GM08714 (cell line): Measurements from ENCODE around the gene RNF213.
"Not testable (repeated sequence)": the region's sequence is repeated elsewhere in the genome, so short reads cannot be mapped to it uniquely, and the experiment has no call there.

Experiments used
- H3K4me3 ChIP-seq: fragments of 200-500 bp; sonication (Bioruptor generic); 2 replicates; pipeline ENCODE4 v1.5.1; 2014; ENCODE audit warnings: mild to moderate bottlenecking, low read length, inconsistent platforms
- ZNF274 ChIP-seq: IDR thresholded peaks from 2 replicates; pipeline ENCODE4 v1.6.1; 2012; ENCODE audit warnings: mild to moderate bottlenecking, low read depth, low read length

RNF213 gene

DNA sequence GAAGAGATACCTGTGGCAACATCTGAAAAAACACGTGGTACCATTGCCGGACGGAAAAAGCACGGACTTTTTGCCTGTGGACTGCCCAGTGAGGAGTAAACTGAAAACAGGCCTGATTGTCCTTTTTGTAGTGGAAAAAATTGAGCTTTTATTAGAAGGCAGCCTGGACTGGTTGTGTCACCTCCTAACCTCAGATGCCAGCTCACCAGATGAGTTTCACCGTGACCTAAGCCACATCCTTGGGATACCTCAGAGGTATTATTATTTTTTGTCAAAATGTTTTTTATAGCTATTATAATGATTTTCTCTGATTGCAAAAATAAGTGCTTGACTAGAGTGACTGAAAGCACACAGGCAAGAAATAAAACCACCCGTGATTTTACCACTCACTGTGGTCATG lies 34.9 kb downstream of the RNF213 start:
- TF ChIP-seq ZNF274: no peak
- H3K4me3 ChIP-seq: no peak overlapping the region

DNA sequence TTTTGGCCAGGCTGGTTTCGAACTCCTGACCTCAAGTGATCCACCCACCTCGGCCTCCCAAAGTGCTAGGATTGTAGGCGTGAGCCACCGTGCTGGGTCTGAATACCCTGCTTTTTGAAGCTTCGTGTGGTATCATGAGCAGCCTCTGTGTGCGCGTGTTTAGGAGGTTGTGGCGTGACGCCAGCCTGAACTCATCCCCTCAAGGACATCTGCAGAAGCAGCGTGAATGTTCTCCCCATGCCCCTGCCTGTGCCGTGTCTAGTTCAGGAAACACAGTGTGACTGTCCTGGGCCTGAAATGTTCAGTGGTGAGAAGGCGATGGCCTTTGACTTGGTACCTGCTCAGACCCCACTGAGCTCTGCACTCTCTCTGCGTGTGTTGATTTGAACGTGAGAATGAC lies 35.6 kb downstream of the RNF213 start:
- H3K4me3 ChIP-seq: no peak overlapping the region
- no peak for TF ChIP-seq ZNF274

DNA sequence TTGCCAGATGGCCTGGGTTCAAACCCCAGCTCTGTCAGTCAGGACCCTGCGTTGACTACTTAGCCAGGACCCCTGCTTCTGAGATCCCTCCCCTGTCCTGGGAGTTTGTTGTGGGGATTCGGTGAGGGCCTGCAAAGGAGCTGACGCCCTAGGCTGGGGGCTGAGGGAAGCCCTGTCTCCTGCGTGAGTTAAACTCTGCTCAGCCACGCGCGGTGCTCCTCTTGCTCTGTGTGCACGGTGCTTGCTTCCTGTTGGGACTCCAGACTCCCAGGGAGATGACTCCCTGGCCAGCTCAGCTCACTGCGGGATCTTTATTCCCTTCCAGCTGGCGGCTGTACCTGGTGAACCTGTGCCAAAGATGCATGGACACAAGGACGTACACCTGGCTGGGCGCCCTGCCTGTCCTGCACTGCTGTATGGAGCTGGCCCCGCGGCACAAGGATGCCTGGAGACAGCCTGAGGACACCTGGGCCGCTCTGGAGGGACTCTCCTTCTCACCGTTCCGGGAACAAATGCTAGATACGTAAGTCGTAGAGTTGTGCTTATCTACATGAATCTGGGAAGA lies 37.4 kb downstream of the RNF213 start:
- H3K4me3 ChIP-seq: no peak overlapping the region
- no peak for TF ChIP-seq ZNF274

- H3K4me3 ChIP-seq: not testable (repeated sequence)
Measured at GRCh38 chr17:80299350-80300100, 38.9 kb downstream of the RNF213 start.

GRCh38 chr17:80300756-80301155 lies 40.1 kb downstream of the RNF213 start:
- not testable (repeated sequence) for H3K4me3 ChIP-seq

DNA sequence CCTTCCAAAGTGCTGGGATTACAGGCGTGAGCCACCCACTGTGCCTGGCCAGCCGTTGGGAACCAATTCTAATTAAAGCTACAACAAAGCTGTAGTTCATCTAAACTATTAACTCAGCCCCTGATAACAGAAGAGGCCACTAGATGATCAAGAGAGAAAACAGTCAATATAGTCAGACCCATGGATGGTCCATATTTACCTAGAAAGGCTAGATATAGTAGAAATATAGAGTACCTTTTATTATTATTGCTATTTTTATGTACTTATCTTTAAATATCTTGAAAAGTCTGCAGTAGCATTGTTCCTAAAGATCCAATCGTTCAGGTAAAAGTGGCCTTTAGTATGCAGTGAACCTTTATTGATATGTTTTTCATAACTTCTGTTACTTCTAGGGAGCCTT lies 43.2 kb downstream of the RNF213 start:
- no peak overlapping the region for H3K4me3 ChIP-seq
- TF ChIP-seq ZNF274: no peak

DNA sequence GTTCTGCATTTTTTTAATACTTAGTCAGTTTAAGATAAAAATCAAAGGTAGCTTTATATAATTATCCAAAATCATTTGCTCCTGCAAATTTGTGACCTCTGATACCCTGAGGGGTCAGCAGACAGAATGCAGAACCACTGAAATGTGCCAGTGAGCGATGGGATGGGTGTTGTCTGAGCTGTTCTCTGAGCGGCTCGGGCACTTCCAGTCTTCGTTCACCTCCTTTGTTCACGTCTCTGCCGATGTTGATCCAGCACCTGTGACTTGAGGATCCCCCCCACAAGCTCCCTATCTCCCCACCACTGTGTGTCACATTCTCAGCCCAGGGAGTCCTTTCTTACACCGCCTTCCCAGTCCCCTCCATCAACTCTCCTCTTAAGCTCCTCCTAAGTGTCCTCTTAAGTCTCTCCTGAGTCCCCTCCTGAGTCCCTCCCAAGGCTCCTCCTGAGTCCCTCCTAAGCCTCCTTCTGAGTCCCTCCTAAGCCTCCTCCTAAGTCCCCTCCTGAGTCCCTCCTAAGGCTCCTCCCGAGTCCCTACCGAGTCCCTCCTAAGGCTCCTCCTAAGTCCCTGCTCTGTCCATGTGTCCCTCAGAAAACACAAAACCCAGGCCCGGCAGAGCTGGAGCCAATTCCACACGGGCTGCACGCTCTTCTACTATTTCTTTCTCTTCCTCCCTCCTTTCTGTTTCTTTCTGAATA lies 47.5 kb downstream of the RNF213 start:
- no peak for TF ChIP-seq ZNF274
- no peak overlapping the region for H3K4me3 ChIP-seq

- no peak for TF ChIP-seq ZNF274
- no peak overlapping the region for H3K4me3 ChIP-seq
Measured at GRCh38 chr17:80308692-80309517, 48.3 kb downstream of the RNF213 start.

- no peak for TF ChIP-seq ZNF274
Measured at GRCh38 chr17:80311216-80311827, 50.7 kb downstream of the RNF213 start.

GRCh38 chr17:80312621-80313135 lies 52.0 kb downstream of the RNF213 start:
- no peak for TF ChIP-seq ZNF274

More at GRCh38 chr17:80311216-80311827, 50.7 kb downstream of the RNF213 start:
- H3K4me3 ChIP-seq: no peak overlapping the region

GRCh38 chr17:80313160-80313829 lies 52.6 kb downstream of the RNF213 start:
- no peak for TF ChIP-seq ZNF274
- H3K4me3 ChIP-seq: no peak overlapping the region

More at GRCh38 chr17:80312621-80313135, 52.0 kb downstream of the RNF213 start:
- no peak overlapping the region for H3K4me3 ChIP-seq

- not testable (repeated sequence) for H3K4me3 ChIP-seq
Measured at GRCh38 chr17:80313946-80314345, 53.3 kb downstream of the RNF213 start.

- no peak overlapping the region for H3K4me3 ChIP-seq
- no peak for TF ChIP-seq ZNF274
Measured at GRCh38 chr17:80315517-80316182, 55.0 kb downstream of the RNF213 start.
